Spleen (tissue), 11 donors: ENCODE data around the gene NHP2. TPM values are rescaled to one million over a fixed set of nuclear protein-coding genes. Genes with fewer than 3 reads are reported as not detected.

Experiments used
- DNase-seq: peaks from one replicate; pipeline ENCODE4 v3.0.0-alpha.2; 2020
- H3K27ac ChIP-seq, 8 donors: fragments of 200-600 bp; sonication (generic) in 7 of 8; 1 replicate in 4 of 8; 2 replicates in 4 of 8; pipeline versions ENCODE4 v1.5.0 to v1.8.0; 2016 to 2021; ENCODE audit warnings: inconsistent platforms in 4 of 8, mild to moderate bottlenecking in 4 of 8, moderate library complexity in 1 of 8
- H3K27me3 ChIP-seq, 7 donors: fragments of 200-600 bp; sonication (generic) in 6 of 7; replicated peaks in 1 of 7; 1 replicate in 4 of 7; 2 replicates in 3 of 7; pipeline versions ENCODE4 v1.5.0 to v1.8.0; 2016 to 2021; ENCODE audit warnings: inconsistent platforms in 3 of 7, mild to moderate bottlenecking in 1 of 7
- H3K36me3 ChIP-seq, 6 donors: fragments of 200-600 bp; sonication (generic) in 5 of 6; 1 replicate in 4 of 6; 2 replicates in 2 of 6; pipeline versions ENCODE4 v1.5.0 to v1.8.0; 2016 to 2021; ENCODE audit warnings: inconsistent platforms in 2 of 6
- H3K4me1 ChIP-seq, 6 donors: fragments of 200-600 bp; sonication (generic) in 5 of 6; 1 replicate in 3 of 6; 2 replicates in 3 of 6; pipeline versions ENCODE4 v1.5.0 to v1.8.0; 2016 to 2021; ENCODE audit warnings: inconsistent platforms in 3 of 6
- H3K4me3 ChIP-seq, 8 donors: fragments of 200-600 bp; sonication (generic) in 7 of 8; 1 replicate in 4 of 8; 2 replicates in 4 of 8; pipeline versions ENCODE4 v1.5.0 to v1.8.0; 2016 to 2021; ENCODE audit warnings: inconsistent platforms in 4 of 8, mild to moderate bottlenecking in 4 of 8, moderate library complexity in 2 of 8
- H3K9me3 ChIP-seq, 8 donors: fragments of 200-600 bp; sonication (generic) in 7 of 8; 1 replicate in 4 of 8; 2 replicates in 4 of 8; pipeline versions ENCODE4 v1.5.0 to v1.8.0; 2016 to 2021; ENCODE audit warnings: inconsistent platforms in 4 of 8
- POLR2A ChIP-seq, 3 donors: fragments of 450-650 bp; IDR thresholded peaks; one replicate each; pipeline ENCODE4 v1.5.1; 2017; ENCODE audit warnings: antibody characterized with exemption in 3 of 3, mild to moderate bottlenecking in 1 of 3
- POLR2AphosphoS5 ChIP-seq, 3 donors: sonication (generic); formaldehyde crosslinking; IDR thresholded peaks; one replicate each; pipeline ENCODE4 v1.5.1; 2017; ENCODE audit warnings: antibody characterized with exemption in 3 of 3
- WGBS, 5 donors: extraction: QIAGEN DNeasy Blood & Tissue Kit in 3 of 5; methylation state at CpG; one replicate each; pipeline versions ENCODE4 v1.1.5 to v1.1.7; 2013 to 2018; 5-methylcytosine and 5-hydroxymethylcytosine counted together
- intact Hi-C: fragments of 100-400 bp; cut with DNase I; formaldehyde crosslinking; loops from one replicate; pipeline ENCODE4 v1.15.0; 2023; ENCODE audit warnings: low total_unique reads
- polyA plus RNA-seq, 3 donors: library from polyadenylated mRNA; stranded (reverse); fragments of 200-250 nt; gene quantifications; one replicate each; pipeline ENCODE4 v1.2.1, GENCODE V29; 2013
- total RNA-seq, 7 donors: library from RNA; depleted of rRNA in 3 of 7; stranded (reverse); fragments of >200 nt in 3 of 7; fragmentation: NEBNext Ultra II Directional in 4 of 7; extraction: Animal tissue kit (Norgen Biotek cat#: 25700) in 4 of 7; gene quantifications; one replicate each; pipeline versions ENCODE4 v1.1.0 to v1.2.1, GENCODE V29; 2016 to 2021
- TF ChIP-seq, protein P1 (sequence below), 11 experiments: fragments of 200-600 bp in 7 of 11; fragments of 450-650 bp in 4 of 11; sonication (generic) in 4 of 11; IDR thresholded peaks in 8 of 11; conservative IDR thresholded peaks in 3 of 11; 1 replicate in 7 of 11; 2 replicates in 4 of 11; pipeline versions ENCODE4 v1.4.0 to v1.8.0; 2016 to 2021; ENCODE audit warnings: antibody characterized with exemption in 11 of 11, inconsistent platforms in 4 of 11, mild to moderate bottlenecking in 1 of 11
- donor health status: healthy with polysubstance abuse.
- donor health status: DM: no; HTN: no; CAD: no; lungs with moderate emphysema.
- donor health status: DM: no; HTN: no; CAD: no.
- donor health status: Bipolar disorder and iron deficiency.
- donor health status: healthy.
- donor health status: DM: no; HTN: no; CAD: no.
- donor health status: DM: yes; HTN: yes; CAD: no.

Gene NHP2
- total and polyA plus RNA-seq, 10 donors, result 53.7 to 162 (median 98.2) TPM

DNA sequence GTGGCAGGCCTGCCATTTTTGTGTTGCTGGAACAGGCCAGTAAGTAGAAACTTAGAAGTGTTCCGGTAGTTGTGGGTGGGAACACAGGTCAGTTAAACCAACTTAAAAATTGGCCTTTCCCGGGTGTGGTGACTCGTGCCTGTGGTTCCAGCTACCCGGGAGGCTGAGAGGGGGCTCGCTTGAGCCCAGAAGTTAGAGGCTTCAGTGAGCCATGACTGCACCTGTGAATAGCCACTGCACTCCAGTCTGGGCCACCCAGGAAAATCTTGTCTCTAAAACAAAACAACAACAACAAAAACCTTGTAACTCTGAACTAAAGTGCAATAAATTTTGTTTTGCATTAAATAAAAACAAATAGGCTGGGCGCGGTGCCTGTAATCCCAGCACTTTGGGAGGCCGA is 1.4 kb upstream of the NHP2 start:
- intact Hi-C loops, result no loop called here
- no peak for DNase-seq
- Histone ChIP-seq H3K27me3 (no peaks in the 10 kb centered on the region), H3K9me3 (no peaks in the 10 kb centered on the region), H3K27ac (no peak overlapping the region), H3K36me3 (peaks cover 0 to 16% (median 10%) of the 10 kb centered on the region in 6 donors), H3K4me1 (peaks cover 9 to 43% (median 26%) of the 10 kb centered on the region in 6 donors), H3K4me3 (no peak overlapping the region)
- TF ChIP-seq, protein P1, sequence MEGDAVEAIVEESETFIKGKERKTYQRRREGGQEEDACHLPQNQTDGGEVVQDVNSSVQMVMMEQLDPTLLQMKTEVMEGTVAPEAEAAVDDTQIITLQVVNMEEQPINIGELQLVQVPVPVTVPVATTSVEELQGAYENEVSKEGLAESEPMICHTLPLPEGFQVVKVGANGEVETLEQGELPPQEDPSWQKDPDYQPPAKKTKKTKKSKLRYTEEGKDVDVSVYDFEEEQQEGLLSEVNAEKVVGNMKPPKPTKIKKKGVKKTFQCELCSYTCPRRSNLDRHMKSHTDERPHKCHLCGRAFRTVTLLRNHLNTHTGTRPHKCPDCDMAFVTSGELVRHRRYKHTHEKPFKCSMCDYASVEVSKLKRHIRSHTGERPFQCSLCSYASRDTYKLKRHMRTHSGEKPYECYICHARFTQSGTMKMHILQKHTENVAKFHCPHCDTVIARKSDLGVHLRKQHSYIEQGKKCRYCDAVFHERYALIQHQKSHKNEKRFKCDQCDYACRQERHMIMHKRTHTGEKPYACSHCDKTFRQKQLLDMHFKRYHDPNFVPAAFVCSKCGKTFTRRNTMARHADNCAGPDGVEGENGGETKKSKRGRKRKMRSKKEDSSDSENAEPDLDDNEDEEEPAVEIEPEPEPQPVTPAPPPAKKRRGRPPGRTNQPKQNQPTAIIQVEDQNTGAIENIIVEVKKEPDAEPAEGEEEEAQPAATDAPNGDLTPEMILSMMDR (IDR thresholded peaks at IDR 0.05 in 8 of 11, conservative IDR thresholded peaks at IDR 0.05 in 3 of 11), result no peak
- no peak for TF ChIP-seq POLR2AphosphoS5 (IDR thresholded peaks at IDR 0.05)
- no peak for TF ChIP-seq POLR2A (IDR thresholded peaks at IDR 0.05)
- WGBS, 5 donors, result 71 to 83% (median 77%) methylated on average over 8 of the region's 8 CpGs

DNA sequence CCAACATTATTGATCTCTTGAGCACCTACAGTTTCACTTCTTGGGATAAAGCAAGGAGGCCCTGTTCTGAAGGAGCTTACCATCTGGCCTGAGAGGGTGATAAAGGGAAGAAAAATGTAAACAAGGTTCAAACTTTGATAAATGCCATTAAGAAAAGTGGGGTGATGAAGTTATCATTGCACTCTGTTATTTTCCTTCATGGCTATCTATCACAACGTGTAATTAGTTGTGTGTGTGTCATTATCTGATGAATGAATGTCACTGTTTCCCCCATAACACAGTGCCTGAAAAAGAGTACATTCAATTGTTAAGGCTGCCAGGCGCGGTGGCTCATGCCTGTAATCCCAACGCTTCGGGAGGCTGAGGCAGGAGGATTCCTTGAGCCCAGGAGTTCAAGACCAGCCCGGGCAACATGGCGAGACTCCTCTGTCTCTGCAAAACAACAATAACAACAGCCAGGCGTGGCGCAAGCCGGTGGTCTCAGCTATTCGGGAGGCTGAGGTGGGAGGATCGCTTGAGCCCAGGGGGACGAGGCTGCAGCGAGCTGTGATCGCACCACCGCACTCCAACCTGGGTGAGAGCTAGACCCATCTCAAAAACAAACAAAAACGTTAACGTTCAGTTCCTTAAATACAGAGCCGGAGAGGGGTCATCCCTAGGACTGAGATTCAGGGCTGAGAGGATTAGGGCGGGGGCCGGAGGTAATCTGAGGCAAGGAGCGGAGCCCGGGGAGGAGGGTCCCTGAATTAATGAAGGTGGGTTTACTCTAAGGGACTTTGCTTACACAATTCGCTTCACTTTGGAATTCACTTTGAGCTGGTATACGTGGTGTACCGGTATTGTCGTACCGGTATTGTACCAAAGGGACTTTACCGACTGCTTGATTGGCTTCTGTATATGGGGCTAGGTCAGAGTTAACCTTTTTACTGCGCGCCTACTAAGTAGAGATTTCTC is 917 bp downstream of the NHP2 start:
- Histone ChIP-seq H3K27ac (peak overlapping the region in 5 of 8 donors; percentile 75 to 87 (median 83)), H3K4me1 (peaks cover 9 to 52% (median 26%) of the 10 kb centered on the region in 6 donors), H3K9me3 (no peaks in the 10 kb centered on the region), H3K27me3 (no peaks in the 10 kb centered on the region), H3K4me3 (peak overlapping the region; percentile 62 to 97 (median 91)), H3K36me3 (peaks cover 0 to 39% (median 33%) of the 10 kb centered on the region in 6 donors)
- peak; percentile 78 for DNase-seq
- TF ChIP-seq, protein P1 (IDR thresholded peaks at IDR 0.05 in 8 of 11, conservative IDR thresholded peaks at IDR 0.05 in 3 of 11), result no peak
- TF ChIP-seq POLR2AphosphoS5 (IDR thresholded peaks at IDR 0.05) (peak in 2 of 3 donors; percentile 23 to 45), POLR2A (IDR thresholded peaks at IDR 0.05) (no peak)
- 51 to 55% (median 53%) methylated on average over 31 of the region's 31 CpGs for WGBS, 5 donors
- intact Hi-C loops, result no loop called here

GRCh38 chr5:178150977-178151734 is 2.5 kb downstream of the NHP2 start:
- intact Hi-C loops, result no loop called here
- H3K27me3 ChIP-seq, result no peaks in the 10 kb centered on the region
- H3K4me3 ChIP-seq, result no peak overlapping the region
- H3K27ac ChIP-seq, result peak overlapping the region in 1 of 8 donors; percentile 14
- H3K9me3 ChIP-seq, result no peaks in the 10 kb centered on the region
- no peak for TF ChIP-seq POLR2A (IDR thresholded peaks at IDR 0.05)
- TF ChIP-seq POLR2AphosphoS5 (IDR thresholded peaks at IDR 0.05), result peak; percentile 9 to 59 (median 44)
- 69 to 85% (median 84%) methylated on average over 11 of the region's 11 CpGs for WGBS, 5 donors
- H3K4me1 ChIP-seq, result peaks cover 9 to 55% (median 26%) of the 10 kb centered on the region in 6 donors
- peaks cover 0 to 55% (median 49%) of the 10 kb centered on the region in 6 donors for H3K36me3 ChIP-seq
- DNase-seq, result peak; percentile 66

- DNase-seq, result peak; percentile 65
- intact Hi-C loops, result loop anchor here (5.0 kb wide), 1 partner anchor 72 kb away; no protein-coding TSS in a partner anchor
- TF ChIP-seq, protein P1 (IDR thresholded peaks at IDR 0.05 in 8 of 11, conservative IDR thresholded peaks at IDR 0.05 in 3 of 11), result no peak
- peak in 1 of 3 donors; percentile 60 for TF ChIP-seq POLR2AphosphoS5 (IDR thresholded peaks at IDR 0.05)
- Histone ChIP-seq H3K27ac (peak overlapping the region in 1 of 8 donors; percentile 13), H3K27me3 (no peaks in the 10 kb centered on the region), H3K4me1 (peaks cover 9 to 57% (median 24%) of the 10 kb centered on the region in 6 donors), H3K36me3 (peaks cover 0 to 73% (median 64%) of the 10 kb centered on the region in 6 donors), H3K4me3 (no peak overlapping the region), H3K9me3 (no peaks in the 10 kb centered on the region)
- 84 to 89% (median 87%) methylated on average over 7 to 11 of the region's 11 CpGs for WGBS, 5 donors
Observed at GRCh38 chr5:178149199-178149932, 4.3 kb downstream of the NHP2 start.
